AG04449 (cell line): Measurements from ENCODE around the gene SMIM45.

ENCODE experiments used
- CTCF ChIA-PET: fragments of 350-600 bp; formaldehyde crosslinking; extraction: SDS; loops from one replicate; lab custom pipeline; 2021; ENCODE audit warnings: antibody characterized with exemption; lab: Yijun Ruan, JAX
- POLR2A ChIA-PET: fragments of 400-600, 350-600 bp; formaldehyde crosslinking; extraction: SDS; loops from one replicate; lab custom pipeline; 2020; ENCODE audit warnings: antibody characterized with exemption, inconsistent platforms; lab: Yijun Ruan, JAX
- DNase-seq: peaks from one replicate; pipeline ENCODE4 v3.0.0-alpha.2; 2010; ENCODE audit warnings: low read depth, low spot score
- H3K4me3 ChIP-seq: 2 replicates; pipeline ENCODE4 v1.5.1; 2011; ENCODE audit warnings: low read depth, mild to moderate bottlenecking, control low read depth, low read length
- TF ChIP-seq, protein P1 (sequence below): IDR thresholded peaks from one replicate; pipeline ENCODE4 v1.5.1; 2011; ENCODE audit warnings: mild to moderate bottlenecking, moderate library complexity, low read length, control low read depth, inconsistent platforms; ENCODE audit not compliant: insufficient read depth; ENCODE audit errors: missing control alignments

The SMIM45 gene

DNA sequence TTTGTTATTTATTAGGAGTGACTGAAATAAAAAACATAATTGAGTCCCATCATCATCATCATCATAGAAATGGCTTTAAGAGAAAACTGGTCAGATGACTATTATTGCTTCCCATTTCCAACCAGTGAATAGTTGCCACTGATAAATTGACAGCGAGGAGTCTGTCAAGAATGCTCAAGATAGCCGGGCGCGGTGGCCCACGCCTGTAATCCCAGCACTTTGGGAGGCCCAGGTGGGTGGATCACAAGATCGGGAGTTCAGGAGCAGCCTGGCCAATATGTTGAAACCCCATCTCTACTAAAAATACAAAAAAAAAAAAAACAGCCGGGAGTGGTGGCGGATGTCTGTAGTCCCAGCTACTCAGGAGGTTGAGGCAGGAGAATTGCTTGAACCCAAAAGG is 48.5 kb downstream of the SMIM45 start:
- ChIA-PET POLR2A (no interaction called here), CTCF (no interaction called here)
- TF ChIP-seq, protein P1, sequence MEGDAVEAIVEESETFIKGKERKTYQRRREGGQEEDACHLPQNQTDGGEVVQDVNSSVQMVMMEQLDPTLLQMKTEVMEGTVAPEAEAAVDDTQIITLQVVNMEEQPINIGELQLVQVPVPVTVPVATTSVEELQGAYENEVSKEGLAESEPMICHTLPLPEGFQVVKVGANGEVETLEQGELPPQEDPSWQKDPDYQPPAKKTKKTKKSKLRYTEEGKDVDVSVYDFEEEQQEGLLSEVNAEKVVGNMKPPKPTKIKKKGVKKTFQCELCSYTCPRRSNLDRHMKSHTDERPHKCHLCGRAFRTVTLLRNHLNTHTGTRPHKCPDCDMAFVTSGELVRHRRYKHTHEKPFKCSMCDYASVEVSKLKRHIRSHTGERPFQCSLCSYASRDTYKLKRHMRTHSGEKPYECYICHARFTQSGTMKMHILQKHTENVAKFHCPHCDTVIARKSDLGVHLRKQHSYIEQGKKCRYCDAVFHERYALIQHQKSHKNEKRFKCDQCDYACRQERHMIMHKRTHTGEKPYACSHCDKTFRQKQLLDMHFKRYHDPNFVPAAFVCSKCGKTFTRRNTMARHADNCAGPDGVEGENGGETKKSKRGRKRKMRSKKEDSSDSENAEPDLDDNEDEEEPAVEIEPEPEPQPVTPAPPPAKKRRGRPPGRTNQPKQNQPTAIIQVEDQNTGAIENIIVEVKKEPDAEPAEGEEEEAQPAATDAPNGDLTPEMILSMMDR, result no peak
- H3K4me3 ChIP-seq, result no peak overlapping the region
- no peak for DNase-seq

DNA sequence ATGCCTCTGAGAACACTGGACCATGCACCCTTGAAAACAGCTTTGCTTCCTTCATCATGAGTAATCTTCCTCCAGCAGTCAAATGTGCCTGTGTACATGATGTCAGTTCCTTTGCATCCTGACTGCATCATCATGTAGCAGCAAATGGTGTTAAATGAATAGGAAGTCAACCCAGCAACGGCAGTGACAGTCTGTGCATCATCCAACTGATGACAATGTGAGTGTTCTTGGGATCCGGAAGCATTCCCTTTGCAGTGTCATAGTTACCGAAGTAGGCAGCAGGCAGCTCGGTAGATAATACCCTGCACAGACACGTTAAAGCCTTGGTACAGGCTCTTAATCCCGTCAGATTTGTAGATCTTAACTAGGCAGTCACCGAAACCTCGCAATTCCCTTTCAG is 49.2 kb downstream of the SMIM45 start:
- H3K4me3 ChIP-seq, result no peak overlapping the region
- TF ChIP-seq, protein P1, result no peak
- POLR2A ChIA-PET, result no interaction called here
- CTCF ChIA-PET, result no interaction called here
- DNase-seq, result no peak

GRCh38 chr22:42001706-42002105 is 49.8 kb downstream of the SMIM45 start:
- TF ChIP-seq, protein P1, result no peak
- H3K4me3 ChIP-seq, result no peak overlapping the region
- ChIA-PET POLR2A (no interaction called here), CTCF (no interaction called here)
- DNase-seq, result no peak

DNA sequence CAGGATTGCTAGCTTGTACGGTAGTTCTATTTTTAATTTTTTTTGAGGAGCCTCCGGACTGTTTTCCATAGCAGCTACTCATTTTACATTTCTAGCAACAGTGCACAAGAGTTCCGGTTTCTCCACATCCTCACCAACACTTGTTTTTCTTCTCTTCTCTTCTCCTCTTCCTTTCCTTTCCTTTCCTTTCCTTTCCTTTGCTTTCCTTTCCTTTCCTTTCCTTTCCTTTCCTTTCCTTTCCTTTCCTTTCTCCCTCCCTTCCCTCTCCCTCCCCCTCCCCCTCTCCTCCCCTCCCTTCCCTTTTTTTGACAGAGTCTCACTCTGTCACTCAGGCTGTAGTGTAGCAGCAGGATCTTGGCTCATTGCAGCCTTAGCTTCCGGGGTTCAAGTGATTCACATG is 56.0 kb downstream of the SMIM45 start:
- TF ChIP-seq, protein P1, result no peak
- H3K4me3 ChIP-seq, result no peak overlapping the region
- CTCF ChIA-PET, result no interaction called here
- no peak for DNase-seq
- POLR2A ChIA-PET, result no interaction called here
